Parathyroid adenoma (tissue), 2 donors: Measurements from ENCODE around the gene TENM4.

Experiments
- H2AFZ ChIP-seq: fragments of 300-600 bp; sonication (generic); one replicate; pipeline ENCODE4 v1.7.0; 2017; ENCODE audit warnings: antibody characterized with exemption, mild to moderate bottlenecking
- H3K27ac ChIP-seq: fragments of 300-600 bp; sonication (generic); one replicate; pipeline ENCODE4 v1.7.0; 2017
- H3K27me3 ChIP-seq: fragments of 300-600 bp; sonication (generic); one replicate; pipeline ENCODE4 v1.7.0; 2017; ENCODE audit warnings: low read length; ENCODE audit not compliant: control insufficient read depth, insufficient read depth
- H3K36me3 ChIP-seq: fragments of 300-600 bp; sonication (generic); one replicate; pipeline ENCODE4 v1.7.0; 2017; ENCODE audit warnings: low read length; ENCODE audit not compliant: control insufficient read depth, insufficient read depth
- H3K4me1 ChIP-seq: fragments of 300-600 bp; sonication (generic); one replicate; pipeline ENCODE4 v1.7.0; 2017; ENCODE audit warnings: control low read depth
- H3K4me2 ChIP-seq: fragments of 300-600 bp; sonication (generic); one replicate; pipeline ENCODE4 v1.7.0; 2017; ENCODE audit warnings: low read length
- H3K4me3 ChIP-seq: fragments of 300-600 bp; sonication (generic); one replicate; pipeline ENCODE4 v1.7.0; 2017; ENCODE audit warnings: low read depth, low read length
- H3K79me2 ChIP-seq: fragments of 300-600 bp; sonication (generic); one replicate; pipeline ENCODE4 v1.7.0; 2017; ENCODE audit warnings: control low read depth
- H3K9ac ChIP-seq: fragments of 300-600 bp; sonication (generic); one replicate; pipeline ENCODE4 v1.7.0; 2017; ENCODE audit warnings: mild to moderate bottlenecking
- H3K9me3 ChIP-seq: fragments of 300-600 bp; sonication (generic); one replicate; pipeline ENCODE4 v1.7.0; 2017; ENCODE audit warnings: low read length; ENCODE audit not compliant: control insufficient read depth
- TF ChIP-seq, protein P1 (sequence below): fragments of 300-600 bp; sonication (generic); IDR thresholded peaks from one replicate; pipeline ENCODE4 v1.7.0; 2017; ENCODE audit warnings: antibody characterized with exemption, mild to moderate bottlenecking
- donor health status: primary hyperparathyroidism.

TENM4 gene

DNA sequence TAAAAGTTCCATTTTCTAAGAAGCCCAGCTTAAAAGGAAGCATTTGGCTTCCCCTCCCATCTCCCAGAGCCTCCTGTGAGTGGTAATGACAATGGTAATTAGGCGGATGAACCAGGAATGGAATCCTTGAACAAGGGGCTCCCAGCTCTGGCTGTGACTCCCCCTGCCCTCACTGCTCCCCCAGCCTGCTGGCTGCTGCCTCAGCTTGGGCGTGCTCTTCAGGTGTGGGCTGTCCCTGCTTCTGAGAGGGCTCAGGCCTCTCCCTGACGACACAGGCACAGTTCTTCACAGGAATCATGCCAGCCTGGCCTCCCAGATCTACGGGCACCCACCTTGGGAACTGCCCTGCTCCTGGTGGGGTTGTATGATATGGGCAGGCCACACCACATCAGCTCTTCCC lies 784.5 kb downstream of the TENM4 start:
- TF ChIP-seq, protein P1, sequence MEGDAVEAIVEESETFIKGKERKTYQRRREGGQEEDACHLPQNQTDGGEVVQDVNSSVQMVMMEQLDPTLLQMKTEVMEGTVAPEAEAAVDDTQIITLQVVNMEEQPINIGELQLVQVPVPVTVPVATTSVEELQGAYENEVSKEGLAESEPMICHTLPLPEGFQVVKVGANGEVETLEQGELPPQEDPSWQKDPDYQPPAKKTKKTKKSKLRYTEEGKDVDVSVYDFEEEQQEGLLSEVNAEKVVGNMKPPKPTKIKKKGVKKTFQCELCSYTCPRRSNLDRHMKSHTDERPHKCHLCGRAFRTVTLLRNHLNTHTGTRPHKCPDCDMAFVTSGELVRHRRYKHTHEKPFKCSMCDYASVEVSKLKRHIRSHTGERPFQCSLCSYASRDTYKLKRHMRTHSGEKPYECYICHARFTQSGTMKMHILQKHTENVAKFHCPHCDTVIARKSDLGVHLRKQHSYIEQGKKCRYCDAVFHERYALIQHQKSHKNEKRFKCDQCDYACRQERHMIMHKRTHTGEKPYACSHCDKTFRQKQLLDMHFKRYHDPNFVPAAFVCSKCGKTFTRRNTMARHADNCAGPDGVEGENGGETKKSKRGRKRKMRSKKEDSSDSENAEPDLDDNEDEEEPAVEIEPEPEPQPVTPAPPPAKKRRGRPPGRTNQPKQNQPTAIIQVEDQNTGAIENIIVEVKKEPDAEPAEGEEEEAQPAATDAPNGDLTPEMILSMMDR: no peak
- H3K4me2 ChIP-seq: no peak overlapping the region
- no peaks in the 10 kb centered on the region for H3K79me2 ChIP-seq
- H3K27ac ChIP-seq: no peak overlapping the region
- H3K9ac ChIP-seq: no peak overlapping the region
- H2AFZ ChIP-seq: no peak overlapping the region
- H3K4me1 ChIP-seq: no peaks in the 10 kb centered on the region
- no peaks in the 10 kb centered on the region for H3K9me3 ChIP-seq
- H3K36me3 ChIP-seq: no peaks in the 10 kb centered on the region
- H3K27me3 ChIP-seq: no peaks in the 10 kb centered on the region
- no peak overlapping the region for H3K4me3 ChIP-seq

DNA sequence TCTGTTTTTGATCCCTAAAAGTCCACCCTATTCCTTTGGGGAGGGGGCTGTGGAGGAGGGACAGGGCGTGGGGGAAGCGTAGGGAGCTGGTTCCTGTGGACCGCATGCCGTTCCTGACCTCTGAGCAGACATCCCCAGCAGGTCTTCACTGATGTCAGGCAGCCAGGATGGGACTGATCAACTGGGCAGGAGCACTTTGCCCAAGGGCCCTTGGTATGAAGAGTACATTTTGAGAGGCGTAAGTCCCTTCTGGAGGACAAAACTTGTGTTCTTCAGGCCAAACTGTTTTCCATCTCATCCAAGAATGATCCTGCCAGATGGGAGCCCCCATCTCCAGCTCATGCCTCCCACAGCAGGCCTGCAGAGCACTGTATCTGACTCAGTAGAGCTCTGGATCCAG lies 785.3 kb downstream of the TENM4 start:
- TF ChIP-seq, protein P1: no peak
- H3K4me3 ChIP-seq: no peak overlapping the region
- H3K79me2 ChIP-seq: no peaks in the 10 kb centered on the region
- H3K9ac ChIP-seq: no peak overlapping the region
- H3K36me3 ChIP-seq: no peaks in the 10 kb centered on the region
- no peaks in the 10 kb centered on the region for H3K27me3 ChIP-seq
- no peaks in the 10 kb centered on the region for H3K4me1 ChIP-seq
- no peaks in the 10 kb centered on the region for H3K9me3 ChIP-seq
- no peak overlapping the region for H3K4me2 ChIP-seq
- H3K27ac ChIP-seq: no peak overlapping the region
- H2AFZ ChIP-seq: no peak overlapping the region

- H3K27me3 ChIP-seq: no peaks in the 10 kb centered on the region
- no peaks in the 10 kb centered on the region for H3K4me1 ChIP-seq
- H3K27ac ChIP-seq: no peak overlapping the region
- H3K4me3 ChIP-seq: no peak overlapping the region
- no peaks in the 10 kb centered on the region for H3K79me2 ChIP-seq
- no peaks in the 10 kb centered on the region for H3K36me3 ChIP-seq
- H3K9ac ChIP-seq: no peak overlapping the region
- H3K4me2 ChIP-seq: no peak overlapping the region
- H2AFZ ChIP-seq: no peak overlapping the region
- H3K9me3 ChIP-seq: no peaks in the 10 kb centered on the region
- TF ChIP-seq, protein P1: no peak
Observed at GRCh38 chr11:78654866-78655265, 786.0 kb downstream of the TENM4 start.

DNA sequence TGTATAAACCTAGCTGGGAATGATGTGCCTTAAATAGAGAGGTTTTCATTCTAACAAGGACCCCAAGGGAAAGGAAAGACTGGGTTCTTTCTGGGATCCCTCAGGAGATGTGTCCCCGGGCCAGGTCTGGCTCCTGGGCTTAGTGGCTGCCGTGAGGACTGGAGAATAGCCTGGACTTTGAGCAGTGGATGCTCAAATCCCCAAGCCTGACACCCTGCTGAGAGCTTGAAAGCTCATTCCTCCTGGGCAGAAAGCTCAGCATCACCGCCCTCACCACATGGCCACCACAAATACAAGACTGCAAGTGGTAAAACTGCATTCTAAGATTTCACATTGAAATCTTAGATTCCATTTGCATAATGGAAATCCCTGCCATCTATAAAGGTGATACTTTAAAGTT lies 786.8 kb downstream of the TENM4 start:
- no peak overlapping the region for H3K27ac ChIP-seq
- no peak overlapping the region for H3K4me3 ChIP-seq
- H3K36me3 ChIP-seq: no peaks in the 10 kb centered on the region
- no peak overlapping the region for H2AFZ ChIP-seq
- H3K27me3 ChIP-seq: no peaks in the 10 kb centered on the region
- H3K9me3 ChIP-seq: no peaks in the 10 kb centered on the region
- TF ChIP-seq, protein P1: no peak
- no peak overlapping the region for H3K4me2 ChIP-seq
- no peak overlapping the region for H3K9ac ChIP-seq
- H3K4me1 ChIP-seq: no peaks in the 10 kb centered on the region
- no peaks in the 10 kb centered on the region for H3K79me2 ChIP-seq

- Histone ChIP-seq H3K9me3 (no peaks in the 10 kb centered on the region), H3K9ac (no peak overlapping the region), H3K79me2 (no peaks in the 10 kb centered on the region), H3K4me3 (no peak overlapping the region), H3K4me1 (no peaks in the 10 kb centered on the region), H3K4me2 (no peak overlapping the region), H3K27ac (no peak overlapping the region), H3K36me3 (no peaks in the 10 kb centered on the region), H2AFZ (no peak overlapping the region), H3K27me3 (no peaks in the 10 kb centered on the region)
- TF ChIP-seq, protein P1: no peak
Observed at GRCh38 chr11:78653294-78653909, 787.4 kb downstream of the TENM4 start.
